Ascending aorta (tissue), 2 donors: ENCODE data around the gene PFKFB4. TPM values are rescaled to one million over a fixed set of nuclear protein-coding genes. Genes with fewer than 3 reads are reported as not detected.

Experiments
- DNase-seq, 2 donors: peaks; one replicate each; pipeline ENCODE4 v3.0.0-alpha.2; 2019; ENCODE audit warnings: low spot score in 2 of 2
- H3K27ac ChIP-seq, 2 donors: fragments of 200-600 bp; sonication (generic); one replicate each; pipeline ENCODE4 v1.5.1; 2016 to 2017; ENCODE audit warnings: mild to moderate bottlenecking in 1 of 2
- H3K27me3 ChIP-seq: fragments of 200-600 bp; sonication (generic); one replicate; pipeline ENCODE4 v1.5.1; 2017
- H3K36me3 ChIP-seq, 2 donors: fragments of 200-600 bp; sonication (generic); one replicate each; pipeline ENCODE4 v1.5.1; 2016
- H3K4me1 ChIP-seq, 2 donors: fragments of 200-600 bp; sonication (generic); one replicate each; pipeline ENCODE4 v1.5.1; 2016 to 2017; ENCODE audit warnings: mild to moderate bottlenecking in 1 of 2
- H3K4me3 ChIP-seq, 2 donors: fragments of 200-600 bp; sonication (generic); one replicate each; pipeline ENCODE4 v1.5.1; 2016 to 2017; ENCODE audit warnings: mild to moderate bottlenecking in 1 of 2
- H3K9me3 ChIP-seq, 2 donors: fragments of 200-600 bp; sonication (generic); one replicate each; pipeline ENCODE4 v1.5.1; 2016
- CTCF ChIP-seq, 3 experiments: fragments of 200-600 bp in 2 of 3; fragments of 450-650 bp in 1 of 3; sonication (generic) in 2 of 3; IDR thresholded peaks; one replicate each; pipeline ENCODE4 v1.5.1; 2016 to 2019; ENCODE audit warnings: antibody characterized with exemption in 3 of 3, mild to moderate bottlenecking in 1 of 3, moderate library complexity in 1 of 3
- intact Hi-C: fragments of 100-400 bp; cut with DNase I; formaldehyde crosslinking; loops from one replicate; pipeline ENCODE4 v1.15.1; 2023
- total RNA-seq: library from RNA; depleted of rRNA; stranded (reverse); fragments of >200 nt; gene quantifications from one replicate; pipeline ENCODE4 v1.1.0, GENCODE V29; 2016

Gene PFKFB4
- total RNA-seq, 1 donor from 2014 or later, result 3.7 TPM

DNA sequence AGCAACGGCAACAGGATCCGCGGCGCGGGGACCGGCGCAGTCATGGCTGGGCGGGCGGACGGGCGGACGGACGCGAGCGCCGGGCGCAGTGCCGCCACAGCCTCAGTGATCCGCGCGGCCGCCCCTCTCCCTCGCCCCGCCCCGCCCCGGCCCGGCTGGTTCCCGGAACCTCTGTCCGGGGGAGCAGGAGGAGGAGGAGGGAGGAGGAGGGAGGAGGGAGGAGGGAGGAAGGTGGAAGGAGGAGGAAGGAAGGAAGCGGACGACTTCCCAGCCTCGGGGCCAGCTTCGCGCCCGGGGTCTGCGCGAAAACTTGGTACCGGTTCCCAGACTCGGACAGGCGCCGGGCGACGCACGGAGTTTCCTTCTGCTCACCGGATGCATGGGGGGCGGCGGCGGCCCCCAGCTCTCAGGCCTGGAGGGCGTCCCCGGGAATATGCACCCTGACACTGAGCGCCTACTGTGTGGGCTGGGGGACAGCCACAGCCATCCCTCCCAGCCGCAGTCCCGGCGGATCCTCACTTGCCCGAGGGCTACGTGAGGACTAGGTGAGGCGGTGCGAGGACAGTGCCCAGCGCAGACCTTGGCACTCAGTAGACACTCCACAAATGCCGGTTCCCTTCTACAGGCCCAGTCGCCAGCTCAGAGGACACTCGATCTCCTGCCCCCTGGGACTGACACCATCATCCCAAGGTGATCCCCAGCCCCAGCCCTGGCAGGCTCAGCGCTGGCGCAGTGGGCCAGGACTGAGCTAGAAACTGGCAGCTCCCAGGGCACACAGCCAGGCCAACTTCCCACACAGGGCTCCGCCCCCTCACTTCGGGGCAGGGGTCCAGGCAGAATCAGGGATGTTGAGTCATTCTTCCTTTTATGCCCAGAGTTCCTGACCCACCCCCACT, 52.3 kb downstream of the PFKFB4 start, which contains the start of gene SHISA5:
Gene SHISA5, minus strand, starts transcription at position 124 of the 896 bp plus-strand sequence. Its CDS starts 80 bp downstream, at position 44.
- H3K36me3 ChIP-seq, result peaks cover 0 to 12% of the 10 kb centered on the region in 2 donors
- H3K4me1 ChIP-seq, result peaks cover 0 to 23% of the 10 kb centered on the region in 2 donors
- peak; percentile 80 to 96 for DNase-seq
- peak within 1 kb of the TSS; percentile 97 to 98 for H3K27ac ChIP-seq
- H3K9me3 ChIP-seq, result no peaks in the 10 kb centered on the region
- no peak for TF ChIP-seq CTCF (IDR thresholded peaks at IDR 0.05)
- peak within 1 kb of the TSS; percentile 80 to 87 for H3K4me3 ChIP-seq
- intact Hi-C loops, result loop anchor here (1.0 to 5.0 kb wide), 5 partner anchors 31 to 102 kb away; partner anchors contain the start of gene PFKFB4
- no peaks in the 10 kb centered on the region for H3K27me3 ChIP-seq

- peak; percentile 50 to 86 for DNase-seq
These were observed 53.1 kb downstream of the PFKFB4 start for GRCh38 chr3:48503401-48504050.

DNA sequence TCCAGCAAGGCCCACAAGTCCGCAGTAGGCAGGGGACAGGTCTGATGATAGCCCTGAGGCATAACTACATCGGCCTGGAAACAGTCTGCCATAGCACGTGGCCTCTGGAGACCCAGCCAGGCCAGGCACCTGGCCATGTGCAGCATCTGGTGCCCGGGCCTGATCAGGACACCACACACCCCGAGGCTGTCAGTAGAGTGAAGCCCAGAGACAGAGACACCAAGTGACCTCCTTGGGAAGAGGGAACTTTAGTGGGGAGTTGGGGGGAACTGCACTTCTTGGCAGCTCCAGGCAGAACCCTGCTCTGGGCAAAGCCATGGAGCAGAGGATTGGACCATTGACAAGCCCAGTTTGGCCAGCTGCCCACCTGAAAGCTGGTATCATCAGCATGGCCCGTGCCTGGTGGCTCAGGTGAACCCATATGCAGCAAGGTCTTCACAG, 53.9 kb downstream of the PFKFB4 start:
- Histone ChIP-seq H3K27me3 (no peaks in the 10 kb centered on the region), H3K27ac (peak overlapping the region; percentile 97 to 98), H3K36me3 (peaks cover 9 to 27% of the 10 kb centered on the region in 2 donors), H3K4me3 (peak overlapping the region; percentile 80 to 87), H3K9me3 (no peaks in the 10 kb centered on the region), H3K4me1 (peaks cover 0 to 21% of the 10 kb centered on the region in 2 donors)
- no peak for TF ChIP-seq CTCF (IDR thresholded peaks at IDR 0.05)
- intact Hi-C loops, result loop anchor here (5.0 kb wide), 1 partner anchor 100 kb away; no protein-coding TSS in a partner anchor
- peak in 1 of 2 donors; percentile 73 for DNase-seq

More at GRCh38 chr3:48503401-48504050, 53.1 kb downstream of the PFKFB4 start:
- intact Hi-C loops, result loop anchor here (1.0 to 5.0 kb wide), 5 partner anchors 30 to 101 kb away; partner anchors contain the start of gene PFKFB4
- H3K4me3 ChIP-seq, result peak overlapping the region; percentile 80 to 87
- peaks cover 3 to 20% of the 10 kb centered on the region in 2 donors for H3K36me3 ChIP-seq
- no peak for TF ChIP-seq CTCF (IDR thresholded peaks at IDR 0.05)
- no peaks in the 10 kb centered on the region for H3K27me3 ChIP-seq
- H3K4me1 ChIP-seq, result peaks cover 0 to 23% of the 10 kb centered on the region in 2 donors
- no peaks in the 10 kb centered on the region for H3K9me3 ChIP-seq
- peak overlapping the region; percentile 97 to 98 for H3K27ac ChIP-seq

- peaks cover 13 to 32% of the 10 kb centered on the region in 2 donors for H3K36me3 ChIP-seq
- H3K27me3 ChIP-seq, result no peaks in the 10 kb centered on the region
- peaks cover 0 to 16% of the 10 kb centered on the region in 2 donors for H3K4me1 ChIP-seq
- no peak overlapping the region for H3K4me3 ChIP-seq
- peak overlapping the region; percentile 97 to 98 for H3K27ac ChIP-seq
- no peaks in the 10 kb centered on the region for H3K9me3 ChIP-seq
- intact Hi-C loops, result loop anchor here (5.0 kb wide), 1 partner anchor 100 kb away; no protein-coding TSS in a partner anchor
- no peak for DNase-seq
- no peak for TF ChIP-seq CTCF (IDR thresholded peaks at IDR 0.05)
These were observed 54.5 kb downstream of the PFKFB4 start for GRCh38 chr3:48502121-48502520.

GRCh38 chr3:48501196-48501595, 55.4 kb downstream of the PFKFB4 start:
- no peak for TF ChIP-seq CTCF (IDR thresholded peaks at IDR 0.05)
- H3K27me3 ChIP-seq, result no peaks in the 10 kb centered on the region
- H3K9me3 ChIP-seq, result no peaks in the 10 kb centered on the region
- no peak for DNase-seq
- intact Hi-C loops, result loop anchor here (5.0 kb wide), 1 partner anchor 99 kb away; no protein-coding TSS in a partner anchor
- peaks cover 16 to 39% of the 10 kb centered on the region in 2 donors for H3K36me3 ChIP-seq
- peak overlapping the region in 1 of 2 donors; percentile 97 for H3K27ac ChIP-seq
- H3K4me1 ChIP-seq, result peaks cover 0 to 16% of the 10 kb centered on the region in 2 donors
- no peak overlapping the region for H3K4me3 ChIP-seq
